Lung (tissue), 12 donors: ENCODE results near the gene CFAP58. TPM values are rescaled to one million over a fixed set of nuclear protein-coding genes. Genes with fewer than 3 reads are reported as not detected.
A peak's percentile ranks its signal among the peaks of the same experiment; 100 is the strongest.

ENCODE experiments used
- ATAC-seq: fragments of 200-7000 bp; cut with Tn5 transposase; one replicate; pipeline ENCODE4 v1.9.1; 2020; ENCODE audit warnings: moderate number of reproducible peaks; ENCODE audit not compliant: insufficient read depth, low FRiP score
- DNase-seq, 3 donors: peaks; one replicate each; pipeline ENCODE4 v3.0.0-alpha.2; 2013 to 2017
- H3K27ac ChIP-seq, 2 donors: one replicate each; pipeline ENCODE4 v1.5.1; 2013; ENCODE audit warnings: mild to moderate bottlenecking in 2 of 2, moderate library complexity in 2 of 2, control low read depth in 1 of 2, inconsistent platforms in 1 of 2, low read depth in 1 of 2, low read length in 1 of 2
- H3K27me3 ChIP-seq, 3 donors: one replicate each; pipeline ENCODE4 v1.5.1; 2013; ENCODE audit warnings: low read length in 2 of 3; ENCODE audit not compliant: control insufficient read depth in 3 of 3, insufficient read depth in 3 of 3
- H3K36me3 ChIP-seq, 4 donors: one replicate each; pipeline ENCODE4 v1.5.1; 2013; ENCODE audit warnings: low read length in 4 of 4, mild to moderate bottlenecking in 1 of 4, moderate library complexity in 1 of 4; ENCODE audit not compliant: control insufficient read depth in 4 of 4, insufficient read depth in 4 of 4
- H3K4me1 ChIP-seq, 5 donors: one replicate each; pipeline ENCODE4 v1.5.1; 2013; ENCODE audit warnings: low read length in 5 of 5, mild to moderate bottlenecking in 2 of 5, moderate library complexity in 1 of 5; ENCODE audit not compliant: control insufficient read depth in 5 of 5, insufficient read depth in 5 of 5
- H3K4me3 ChIP-seq: one replicate; pipeline ENCODE4 v1.5.1; 2013; ENCODE audit warnings: mild to moderate bottlenecking, control low read depth, moderate library complexity
- H3K9ac ChIP-seq, 2 donors: one replicate each; pipeline ENCODE4 v1.5.1; 2013; ENCODE audit warnings: low read length in 2 of 2, control low read depth in 1 of 2; ENCODE audit not compliant: insufficient read depth in 1 of 2
- H3K9me3 ChIP-seq, 4 donors: one replicate each; pipeline ENCODE4 v1.5.1; 2013; ENCODE audit warnings: low read length in 3 of 4, mild to moderate bottlenecking in 1 of 4, moderate library complexity in 1 of 4; ENCODE audit not compliant: control insufficient read depth in 4 of 4, insufficient read depth in 3 of 4
- CTCF ChIP-seq: IDR thresholded peaks from 2 replicates; pipeline ENCODE4 v1.5.1; 2012; ENCODE audit warnings: mild to moderate bottlenecking; ENCODE audit errors: control extremely low read depth, extremely low read depth
- WGBS, 2 donors: extraction: QIAGEN DNeasy Blood & Tissue Kit; methylation state at CpG; one replicate each; pipeline ENCODE4 v1.1.7; 2013; 5-methylcytosine and 5-hydroxymethylcytosine counted together
- polyA plus RNA-seq, 2 donors: library from polyadenylated mRNA; stranded (reverse); fragments of 200-250 nt; gene quantifications; one replicate each; pipeline ENCODE4 v1.2.1, GENCODE V29; 2013
- total RNA-seq, 2 donors: library from RNA; depleted of rRNA in 1 of 2; stranded (reverse); fragments of >200 nt in 1 of 2; gene quantifications; one replicate each; pipeline ENCODE4 v1.2.1, GENCODE V29; 2014 to 2021
- donor health status: control.
- donor health status: control.
- donor health status: Bipolar disorder and iron deficiency.
- donor health status: healthy.
- donor health status: DM: yes; HTN: yes; CAD: no.

CFAP58 gene
- total and polyA plus RNA-seq, 4 donors: 1.4 to 5.4 (median 3.6) TPM

GRCh38 chr10:104317726-104318299 is 35.8 kb upstream of the CFAP58 start:
- WGBS, 2 donors: 85 to 87% methylated on average over 7 of the region's 7 CpGs
- ATAC-seq: no peak

GRCh38 chr10:104318326-104318725 is 35.3 kb upstream of the CFAP58 start:
- H3K9ac ChIP-seq: no peak overlapping the region
- H3K27me3 ChIP-seq: no peaks in the 10 kb centered on the region
- H3K36me3 ChIP-seq: peaks cover 11 to 26% (median 16%) of the 10 kb centered on the region in 4 donors
- peaks cover 0 to 4% (median 0%) of the 10 kb centered on the region in 4 donors for H3K9me3 ChIP-seq
- no peak for TF ChIP-seq CTCF
- DNase-seq: no peak
- peaks cover 13 to 43% (median 20%) of the 10 kb centered on the region in 5 donors for H3K4me1 ChIP-seq
- no peak for ATAC-seq
- WGBS, 2 donors: 89 to 90% methylated on average over 5 of the region's 5 CpGs
- peak overlapping the region in 1 of 2 donors; percentile 40 for H3K27ac ChIP-seq
- H3K4me3 ChIP-seq: no peak overlapping the region

More at GRCh38 chr10:104317726-104318299, 35.8 kb upstream of the CFAP58 start:
- no peak overlapping the region for H3K4me3 ChIP-seq
- peaks cover 0 to 4% (median 0%) of the 10 kb centered on the region in 4 donors for H3K9me3 ChIP-seq
- peak overlapping the region in 1 of 2 donors; percentile 40 for H3K27ac ChIP-seq
- peaks cover 13 to 44% (median 20%) of the 10 kb centered on the region in 5 donors for H3K4me1 ChIP-seq
- no peak for DNase-seq
- no peak for TF ChIP-seq CTCF
- no peak overlapping the region for H3K9ac ChIP-seq
- H3K27me3 ChIP-seq: no peaks in the 10 kb centered on the region
- H3K36me3 ChIP-seq: peaks cover 16 to 30% (median 20%) of the 10 kb centered on the region in 4 donors

GRCh38 chr10:104318810-104319741 is 34.6 kb upstream of the CFAP58 start:
- DNase-seq: peak; percentile 70 to 80 (median 74)
- ATAC-seq: no peak
- H3K4me3 ChIP-seq: no peak overlapping the region
- H3K36me3 ChIP-seq: peaks cover 4 to 25% (median 10%) of the 10 kb centered on the region in 4 donors
- H3K27ac ChIP-seq: peak overlapping the region; percentile 43 to 63
- H3K4me1 ChIP-seq: peaks cover 13 to 51% (median 20%) of the 10 kb centered on the region in 5 donors
- no peak for TF ChIP-seq CTCF
- H3K9ac ChIP-seq: no peak overlapping the region
- H3K9me3 ChIP-seq: peaks cover 0 to 4% (median 0%) of the 10 kb centered on the region in 4 donors
- 53 to 62% methylated on average over 19 of the region's 19 CpGs for WGBS, 2 donors
- H3K27me3 ChIP-seq: no peaks in the 10 kb centered on the region
